Prostate gland (tissue), 2 donors: ENCODE results near the gene CAV1. TPM values are rescaled to one million over a fixed set of nuclear protein-coding genes. Genes with fewer than 3 reads are reported as not detected.

ENCODE experiments used
- DNase-seq: peaks from one replicate; pipeline ENCODE4 v3.0.0-alpha.2; 2019; ENCODE audit warnings: low spot score
- H3K27ac ChIP-seq, 2 donors: fragments of 200-600 bp; sonication (generic); 2 replicates each; pipeline ENCODE4 v1.5.1; 2017 to 2019
- H3K27me3 ChIP-seq: fragments of 200-600 bp; sonication (generic); replicated peaks from 2 replicates; pipeline ENCODE4 v1.5.1; 2019; ENCODE audit not compliant: insufficient read depth
- H3K36me3 ChIP-seq, 2 donors: fragments of 200-600 bp; sonication (generic); 1 replicate in 1 of 2; 2 replicates in 1 of 2; pipeline versions ENCODE4 v1.5.1 to v1.8.1; 2017 to 2019
- H3K4me1 ChIP-seq: fragments of 200-600 bp; sonication (generic); replicated peaks from 2 replicates; pipeline ENCODE4 v1.5.1; 2019
- H3K4me3 ChIP-seq, 2 donors: fragments of 200-600 bp; sonication (generic); 2 replicates each; pipeline ENCODE4 v1.5.1; 2017 to 2019
- H3K9me3 ChIP-seq: fragments of 200-600 bp; sonication (generic); 2 replicates; pipeline ENCODE4 v1.5.1; 2017
- CTCF ChIP-seq, 4 experiments: fragments of 200-600 bp in 2 of 4; fragments of 450-650 bp in 2 of 4; sonication (generic) in 2 of 4; IDR thresholded peaks; 1 replicate in 3 of 4; 2 replicates in 1 of 4; pipeline ENCODE4 v1.5.1; 2016 to 2019; ENCODE audit warnings: antibody characterized with exemption in 4 of 4, mild to moderate bottlenecking in 2 of 4, moderate library complexity in 2 of 4
- POLR2A ChIP-seq: fragments of 450-650 bp; IDR thresholded peaks from one replicate; pipeline ENCODE4 v1.6.1; 2016; ENCODE audit warnings: antibody characterized with exemption, mild to moderate bottlenecking
- POLR2AphosphoS5 ChIP-seq: sonication (generic); formaldehyde crosslinking; IDR thresholded peaks from one replicate; pipeline ENCODE4 v1.6.1; 2017; ENCODE audit warnings: antibody characterized with exemption
- WGBS: methylation state at CpG from one replicate; pipeline ENCODE4 v1.1.5; 2018; 5-methylcytosine and 5-hydroxymethylcytosine counted together
- intact Hi-C: fragments of 100-400 bp; cut with DNase I; formaldehyde crosslinking; loops from one replicate; pipeline ENCODE4 v1.14.2; 2022
- total RNA-seq, 2 donors: library from RNA; depleted of rRNA; stranded (reverse); fragments of >200 nt; gene quantifications; one replicate each; pipeline ENCODE4 v1.1.0, GENCODE V29; 2016

Gene CAV1
- total RNA-seq, 2 donors from 2014 or later = 54.0 to 114 TPM

GRCh38 chr7:116515584-116515983 lies 9.3 kb upstream of the CAV1 start:
- Histone ChIP-seq H3K27ac (no peak overlapping the region), H3K27me3 (no peaks in the 10 kb centered on the region), H3K9me3 (no peaks in the 10 kb centered on the region), H3K4me1 (no peaks in the 10 kb centered on the region), H3K36me3 (no peaks in the 10 kb centered on the region), H3K4me3 (no peak overlapping the region)
- DNase-seq = no peak
- TF ChIP-seq CTCF (IDR thresholded peaks at IDR 0.05) = no peak
- TF ChIP-seq POLR2A = no peak
- no peak for TF ChIP-seq POLR2AphosphoS5
- intact Hi-C loops = no loop called here

- no peaks in the 10 kb centered on the region for H3K27me3 ChIP-seq
- H3K36me3 ChIP-seq = no peaks in the 10 kb centered on the region
- H3K4me1 ChIP-seq = no peaks in the 10 kb centered on the region
- no peaks in the 10 kb centered on the region for H3K9me3 ChIP-seq
- H3K4me3 ChIP-seq = no peak overlapping the region
- H3K27ac ChIP-seq = no peak overlapping the region
- intact Hi-C loops = no loop called here
- no peak for TF ChIP-seq POLR2AphosphoS5
- no peak for TF ChIP-seq POLR2A
- no peak for TF ChIP-seq CTCF (IDR thresholded peaks at IDR 0.05)
- DNase-seq = no peak
Observed at GRCh38 chr7:116516324-116516723, 8.5 kb upstream of the CAV1 start.

- whole genome bisulfite sequencing = 96% methylated on average over 1 of the region's 1 CpG
- no peaks in the 10 kb centered on the region for H3K27me3 ChIP-seq
- intact Hi-C loops = no loop called here
Observed at GRCh38 chr7:116517626-116518025, 7.2 kb upstream of the CAV1 start.

GRCh38 chr7:116518961-116519360 lies 5.9 kb upstream of the CAV1 start:
- TF ChIP-seq CTCF (IDR thresholded peaks at IDR 0.05) (no peak), POLR2AphosphoS5 (no peak), POLR2A (no peak)
- DNase-seq = no peak
- no peak overlapping the region for H3K4me3 ChIP-seq
- H3K27me3 ChIP-seq = no peaks in the 10 kb centered on the region
- no peaks in the 10 kb centered on the region for H3K4me1 ChIP-seq
- no peaks in the 10 kb centered on the region for H3K9me3 ChIP-seq
- intact Hi-C loops = no loop called here
- no peak overlapping the region for H3K27ac ChIP-seq
- H3K36me3 ChIP-seq = no peaks in the 10 kb centered on the region

More at GRCh38 chr7:116517626-116518025, 7.2 kb upstream of the CAV1 start:
- Histone ChIP-seq H3K4me1 (no peaks in the 10 kb centered on the region), H3K4me3 (no peak overlapping the region), H3K9me3 (no peaks in the 10 kb centered on the region), H3K36me3 (no peaks in the 10 kb centered on the region), H3K27ac (no peak overlapping the region)
- TF ChIP-seq POLR2A (no peak), POLR2AphosphoS5 (no peak), CTCF (IDR thresholded peaks at IDR 0.05) (no peak)
- DNase-seq = no peak

GRCh38 chr7:116521046-116521664 lies 3.7 kb upstream of the CAV1 start:
- 89% methylated on average over 6 of the region's 6 CpGs for WGBS
- Histone ChIP-seq H3K4me3 (no peak overlapping the region), H3K9me3 (no peaks in the 10 kb centered on the region), H3K36me3 (no peaks in the 10 kb centered on the region), H3K27ac (no peak overlapping the region), H3K27me3 (no peaks in the 10 kb centered on the region), H3K4me1 (no peaks in the 10 kb centered on the region)
- intact Hi-C loops = loop anchor here (10.0 kb wide), 2 partner anchors 76 to 166 kb away; no protein-coding TSS in a partner anchor
- no peak for DNase-seq
- TF ChIP-seq POLR2A (no peak), CTCF (IDR thresholded peaks at IDR 0.05) (no peak), POLR2AphosphoS5 (no peak)
